Activated T-helper 17 cell treated with anti-CD3 and anti-CD28 coated beads, Interleukin-2, amount 50 U/mL, for 72 hours (primary cell): ENCODE data around the gene PDE4D. TPM values are rescaled to one million over a fixed set of nuclear protein-coding genes. Genes with fewer than 3 reads are reported as not detected.

ENCODE experiments used
- ATAC-seq: fragments of 150-1000 bp; cut with Tn5 transposase; replicated peaks from 2 replicates; pipeline ENCODE4 v1.10.0; 2021; ENCODE audit warnings: mild to moderate bottlenecking, moderate library complexity
- H3K27ac Mint-ChIP-seq: one replicate; pipeline ENCODE4 v1.8.0; 2022; ENCODE audit warnings: mixed read lengths
- H3K27me3 Mint-ChIP-seq: one replicate; pipeline ENCODE4 v1.8.0; 2022; ENCODE audit warnings: mixed read lengths
- H3K36me3 Mint-ChIP-seq: one replicate; pipeline ENCODE4 v1.8.0; 2022; ENCODE audit warnings: low read depth, mild to moderate bottlenecking, mixed read lengths
- H3K4me1 Mint-ChIP-seq: one replicate; pipeline ENCODE4 v1.8.0; 2022; ENCODE audit warnings: mixed read lengths
- H3K4me3 Mint-ChIP-seq: one replicate; pipeline ENCODE4 v1.8.0; 2022; ENCODE audit warnings: mild to moderate bottlenecking, mixed read lengths
- H3K9me3 Mint-ChIP-seq: one replicate; pipeline ENCODE4 v1.8.0; 2022; ENCODE audit warnings: mixed read lengths
- total RNA-seq, 2 donors: library from RNA; stranded (reverse); gene quantifications; one replicate each; pipeline ENCODE4 v1.2.3, GENCODE V29; 2022

Gene PDE4D
- total RNA-seq, 2 donors from 2014 or later: 68.9 to 125 TPM

- H3K27ac Mint-ChIP-seq: no peak overlapping the region
- H3K9me3 Mint-ChIP-seq: no peaks in the 10 kb centered on the region
- no peak overlapping the region for H3K4me3 Mint-ChIP-seq
- H3K4me1 Mint-ChIP-seq: no peaks in the 10 kb centered on the region
- no peaks in the 10 kb centered on the region for H3K36me3 Mint-ChIP-seq
- no peaks in the 10 kb centered on the region for H3K27me3 Mint-ChIP-seq
- ATAC-seq: no peak
Observed at GRCh38 chr5:59652449-59652848, 241.1 kb downstream of the PDE4D start.

GRCh38 chr5:59648949-59649921 lies 244.3 kb downstream of the PDE4D start:
- Mint-ChIP-seq H3K36me3 (no peaks in the 10 kb centered on the region), H3K4me1 (no peaks in the 10 kb centered on the region), H3K27ac (no peak overlapping the region), H3K9me3 (no peaks in the 10 kb centered on the region), H3K27me3 (no peaks in the 10 kb centered on the region), H3K4me3 (no peak overlapping the region)
- ATAC-seq: no peak

GRCh38 chr5:59648038-59648831 lies 245.3 kb downstream of the PDE4D start:
- H3K27ac Mint-ChIP-seq: no peak overlapping the region
- H3K4me1 Mint-ChIP-seq: no peaks in the 10 kb centered on the region
- no peak for ATAC-seq
- no peaks in the 10 kb centered on the region for H3K27me3 Mint-ChIP-seq
- H3K9me3 Mint-ChIP-seq: no peaks in the 10 kb centered on the region
- H3K4me3 Mint-ChIP-seq: no peak overlapping the region
- H3K36me3 Mint-ChIP-seq: no peaks in the 10 kb centered on the region

DNA sequence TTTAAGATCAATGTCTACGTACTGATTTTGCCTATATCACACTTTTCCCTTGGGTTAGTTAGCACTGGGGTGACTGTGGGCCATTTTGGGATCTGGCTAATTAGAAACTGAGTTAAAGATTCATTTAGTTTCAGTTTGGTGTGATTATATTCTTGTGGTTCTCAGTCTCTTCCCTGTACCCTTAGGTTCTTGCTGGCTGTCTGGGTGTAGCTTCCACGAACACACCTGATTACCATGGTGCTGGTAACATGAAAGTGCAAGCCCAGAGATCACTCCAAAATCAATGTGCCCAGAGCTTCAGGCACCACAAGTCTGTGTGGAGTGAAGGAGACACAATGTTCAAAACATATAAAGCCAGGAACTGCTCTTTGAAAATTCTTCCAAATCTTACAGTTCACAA lies 248.1 kb downstream of the PDE4D start:
- no peak overlapping the region for H3K4me3 Mint-ChIP-seq
- ATAC-seq: no peak
- no peaks in the 10 kb centered on the region for H3K4me1 Mint-ChIP-seq
- H3K36me3 Mint-ChIP-seq: no peaks in the 10 kb centered on the region
- no peaks in the 10 kb centered on the region for H3K27me3 Mint-ChIP-seq
- no peak overlapping the region for H3K27ac Mint-ChIP-seq
- H3K9me3 Mint-ChIP-seq: no peaks in the 10 kb centered on the region

GRCh38 chr5:59640411-59640810 lies 253.1 kb downstream of the PDE4D start:
- no peaks in the 10 kb centered on the region for H3K9me3 Mint-ChIP-seq
- no peak overlapping the region for H3K27ac Mint-ChIP-seq
- H3K4me3 Mint-ChIP-seq: no peak overlapping the region
- ATAC-seq: no peak
- H3K36me3 Mint-ChIP-seq: no peaks in the 10 kb centered on the region
- no peaks in the 10 kb centered on the region for H3K4me1 Mint-ChIP-seq
- H3K27me3 Mint-ChIP-seq: peaks cover 3% of the 10 kb centered on the region

DNA sequence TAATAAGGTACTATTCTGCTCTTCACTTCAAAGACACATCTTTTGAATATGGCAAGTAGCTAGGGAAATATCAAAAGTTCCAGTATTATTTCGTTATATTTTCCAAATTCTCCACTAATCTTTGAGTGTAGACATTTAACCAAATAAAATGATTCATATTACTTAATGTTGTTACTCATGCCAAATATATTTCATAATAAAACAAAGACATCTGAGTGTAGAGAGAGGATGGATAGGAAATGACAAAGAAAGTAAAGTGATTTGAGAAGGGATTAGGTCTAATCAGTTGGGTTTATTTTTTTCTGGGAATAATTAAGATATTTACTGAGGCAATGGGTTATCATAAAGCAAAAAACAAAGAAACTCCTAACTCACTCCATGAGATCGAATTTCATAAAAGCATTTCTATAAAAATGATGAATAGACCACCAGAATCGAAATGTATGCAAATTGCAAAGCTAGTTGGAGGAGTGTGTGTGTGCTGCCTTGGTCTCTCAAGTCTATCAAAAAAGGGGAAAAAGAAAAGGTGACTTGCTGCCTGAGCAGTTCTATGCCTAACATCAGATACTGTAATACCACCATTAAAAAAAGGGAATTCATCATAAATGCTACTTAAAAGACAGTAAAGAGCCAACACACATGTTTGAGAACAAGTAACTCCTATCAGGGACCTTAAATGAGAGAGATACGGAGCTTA lies 255.5 kb downstream of the PDE4D start:
- no peaks in the 10 kb centered on the region for H3K36me3 Mint-ChIP-seq
- no peaks in the 10 kb centered on the region for H3K4me1 Mint-ChIP-seq
- H3K4me3 Mint-ChIP-seq: no peak overlapping the region
- peaks cover 3% of the 10 kb centered on the region for H3K27me3 Mint-ChIP-seq
- no peak overlapping the region for H3K27ac Mint-ChIP-seq
- peaks cover 4% of the 10 kb centered on the region for H3K9me3 Mint-ChIP-seq
- ATAC-seq: no peak

DNA sequence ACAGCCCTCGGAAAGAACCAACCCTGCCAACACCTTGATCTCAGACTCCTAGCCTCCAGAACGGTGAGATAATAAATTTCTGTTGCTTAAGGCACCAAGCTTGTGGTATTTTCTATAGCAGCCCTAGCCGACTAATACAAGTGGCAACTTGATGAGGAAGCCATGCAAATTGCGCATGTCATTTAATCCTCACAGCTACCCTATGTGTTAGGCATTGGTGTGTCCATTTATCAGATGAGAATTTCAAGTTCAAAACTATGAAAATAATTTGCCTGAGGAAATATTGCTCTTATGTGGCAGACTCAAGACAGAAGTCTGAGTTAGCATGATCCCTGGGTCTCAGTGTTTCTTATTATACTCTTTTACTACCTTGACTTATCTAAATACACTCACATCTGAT lies 264.0 kb downstream of the PDE4D start:
- Mint-ChIP-seq H3K4me3 (no peak overlapping the region), H3K9me3 (peaks cover 12% of the 10 kb centered on the region), H3K27me3 (peaks cover 15% of the 10 kb centered on the region), H3K4me1 (no peaks in the 10 kb centered on the region), H3K36me3 (no peaks in the 10 kb centered on the region), H3K27ac (no peak overlapping the region)
- ATAC-seq: no peak

DNA sequence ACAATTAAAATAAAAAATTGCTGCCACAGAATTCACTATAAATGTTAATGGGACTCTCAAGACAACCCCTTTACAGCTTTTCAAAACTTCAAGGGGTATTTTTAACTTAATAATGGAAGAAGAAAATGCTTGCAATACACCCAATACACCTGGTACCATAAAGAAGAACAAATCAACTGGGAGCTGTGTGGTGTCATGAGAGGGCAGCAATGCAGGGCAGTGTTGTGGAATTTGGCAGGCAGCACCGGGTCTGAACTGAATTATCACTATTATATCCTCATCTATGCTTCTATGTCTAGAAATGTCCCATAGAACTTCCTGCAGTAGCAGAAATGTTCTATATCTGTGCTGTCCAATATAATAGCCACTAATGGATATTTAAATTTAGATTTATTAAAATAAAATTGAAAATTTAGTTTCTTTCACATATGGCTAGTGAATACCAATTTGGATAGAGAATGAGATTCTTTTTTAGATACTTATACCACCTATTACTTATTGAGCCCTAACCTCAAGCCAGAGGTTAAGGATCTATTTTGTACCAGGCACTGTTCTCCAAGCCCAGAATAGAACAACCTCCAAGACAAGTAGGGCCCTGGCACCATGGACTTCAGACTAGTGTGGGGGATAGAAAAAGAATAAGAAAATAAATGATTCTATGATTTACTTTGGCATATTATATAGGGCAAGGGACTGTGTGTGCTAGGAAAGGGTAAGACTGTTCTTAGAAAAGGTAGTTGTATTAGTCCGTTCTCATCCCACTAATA lies 265.3 kb downstream of the PDE4D start:
- peaks cover 9% of the 10 kb centered on the region for H3K9me3 Mint-ChIP-seq
- no peak overlapping the region for H3K4me3 Mint-ChIP-seq
- no peak overlapping the region for H3K27ac Mint-ChIP-seq
- H3K36me3 Mint-ChIP-seq: no peaks in the 10 kb centered on the region
- H3K4me1 Mint-ChIP-seq: no peaks in the 10 kb centered on the region
- peaks cover 15% of the 10 kb centered on the region for H3K27me3 Mint-ChIP-seq
- ATAC-seq: no peak

DNA sequence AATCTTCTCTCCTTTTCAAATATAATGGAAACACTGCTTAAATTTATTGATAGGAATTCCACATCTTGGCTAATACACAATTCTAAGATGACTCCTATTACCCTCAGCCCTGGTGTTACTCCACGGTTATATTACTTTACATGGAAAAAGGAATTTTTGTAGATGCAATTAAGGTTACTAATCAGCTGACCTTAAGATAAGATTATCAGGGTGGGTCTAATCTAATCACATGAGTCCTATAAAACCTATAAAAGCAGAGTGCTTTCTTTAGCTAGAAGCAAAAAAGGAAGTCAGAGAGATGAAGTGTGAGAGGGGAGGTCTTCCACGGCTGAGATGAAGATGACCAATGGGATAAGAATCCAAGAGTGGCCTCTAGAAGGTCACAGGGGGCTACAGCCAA lies 268.6 kb downstream of the PDE4D start:
- Mint-ChIP-seq H3K4me3 (no peak overlapping the region), H3K36me3 (no peaks in the 10 kb centered on the region), H3K27ac (no peak overlapping the region), H3K27me3 (peaks cover 9% of the 10 kb centered on the region), H3K4me1 (no peaks in the 10 kb centered on the region), H3K9me3 (peaks cover 5% of the 10 kb centered on the region)
- no peak for ATAC-seq

- Mint-ChIP-seq H3K4me3 (no peak overlapping the region), H3K4me1 (no peaks in the 10 kb centered on the region), H3K27me3 (no peaks in the 10 kb centered on the region)
Observed at GRCh38 chr5:59622848-59623247, 270.7 kb downstream of the PDE4D start.

DNA sequence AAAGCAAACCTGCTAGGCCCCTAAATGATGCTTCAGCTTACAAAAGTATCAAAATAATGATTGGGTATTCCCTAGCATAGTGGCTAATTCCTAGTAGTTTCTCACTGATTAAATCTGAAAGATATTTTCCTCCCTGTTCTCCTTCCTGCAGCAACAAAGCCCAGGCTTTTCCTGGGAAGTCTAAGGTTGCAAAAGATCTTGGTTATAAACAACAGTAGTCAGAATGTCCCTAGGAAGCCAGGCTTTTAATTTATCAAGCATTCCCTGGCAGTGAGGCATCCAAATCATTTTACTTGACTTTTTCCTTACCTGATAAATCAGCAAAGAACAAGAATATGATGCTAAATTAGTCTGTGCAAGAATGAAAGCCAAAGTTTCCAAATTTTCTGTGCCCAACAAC lies 272.0 kb downstream of the PDE4D start:
- Mint-ChIP-seq H3K27ac (no peak overlapping the region), H3K27me3 (no peaks in the 10 kb centered on the region), H3K4me3 (no peak overlapping the region), H3K36me3 (no peaks in the 10 kb centered on the region), H3K4me1 (no peaks in the 10 kb centered on the region), H3K9me3 (no peaks in the 10 kb centered on the region)
- no peak for ATAC-seq

More at GRCh38 chr5:59622848-59623247, 270.7 kb downstream of the PDE4D start:
- no peak for ATAC-seq
- H3K27ac Mint-ChIP-seq: no peak overlapping the region
- no peaks in the 10 kb centered on the region for H3K9me3 Mint-ChIP-seq
- H3K36me3 Mint-ChIP-seq: no peaks in the 10 kb centered on the region

DNA sequence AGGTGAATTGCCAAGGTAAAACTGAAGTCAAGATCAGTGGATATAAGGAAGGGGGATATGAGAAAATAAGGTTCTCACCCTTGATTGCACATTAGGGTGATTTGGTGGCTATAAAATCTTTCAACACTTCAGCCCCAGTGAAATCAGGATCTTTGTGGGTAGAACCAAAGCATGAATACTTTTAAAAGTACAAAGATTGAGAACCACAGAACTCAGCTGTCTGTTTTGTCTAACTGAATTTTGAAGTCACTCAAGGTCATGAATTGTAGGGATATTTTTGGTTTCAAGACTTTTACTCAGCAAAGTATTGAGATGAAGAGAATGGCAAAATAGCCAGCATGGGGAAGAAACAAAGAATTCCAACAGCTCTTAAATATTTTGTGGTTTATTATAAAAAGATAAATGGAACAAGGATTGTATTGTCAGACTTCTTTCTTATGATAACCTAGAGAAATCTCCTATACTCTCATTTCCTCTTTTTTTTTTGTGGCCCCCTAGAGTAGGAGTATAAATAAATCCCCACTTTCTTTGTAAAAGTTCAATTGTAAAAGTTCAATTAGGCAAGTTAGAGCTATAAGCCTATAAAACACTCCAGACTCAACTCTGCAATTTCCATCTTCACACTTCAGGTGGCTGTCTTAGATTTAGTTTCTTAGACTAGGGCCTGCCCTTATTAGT lies 272.9 kb downstream of the PDE4D start:
- Mint-ChIP-seq H3K9me3 (no peaks in the 10 kb centered on the region), H3K4me3 (no peak overlapping the region), H3K27me3 (no peaks in the 10 kb centered on the region), H3K4me1 (no peaks in the 10 kb centered on the region), H3K27ac (no peak overlapping the region), H3K36me3 (no peaks in the 10 kb centered on the region)
- no peak for ATAC-seq

- Mint-ChIP-seq H3K4me1 (no peaks in the 10 kb centered on the region), H3K36me3 (no peaks in the 10 kb centered on the region), H3K9me3 (no peaks in the 10 kb centered on the region), H3K27me3 (no peaks in the 10 kb centered on the region), H3K27ac (no peak overlapping the region), H3K4me3 (no peak overlapping the region)
- ATAC-seq: no peak
Observed at GRCh38 chr5:59618644-59619043, 274.9 kb downstream of the PDE4D start.
